K562 treated with DMSO at 1 percent for 48 hours (cell line): Measurements from ENCODE around the gene KLF4. TPM values are rescaled to one million over a fixed set of nuclear protein-coding genes. Genes with fewer than 3 reads are reported as not detected.

ENCODE experiments used
- total RNA-seq: library from RNA; unstranded; fragments of 300-600 nt; gene quantifications from 2 replicates; pipeline ENCODE4 v1.2.3, GENCODE V29; 2022; ENCODE audit warnings: low replicate concordance; ENCODE audit errors: extremely low read depth

The KLF4 gene
- not detected in 2 replicates for total RNA-seq

GRCh38 chr9:107489687-107490605 is at the start of gene KLF4:
TSS of gene KLF4 (minus strand) at chr9:107489769. CDS start at chr9:107489172, 597 bp downstream.

Other genes with a start within 250 kb of the KLF4 start
- gene RAD23B, start 206.5 kb downstream of the KLF4 start, total RNA-seq: not detected in 2 replicates